HS-27A (cell line): ENCODE data around the gene CHSY1.

Experiments used
- DNase-seq: peaks from one replicate; pipeline ENCODE4 v3.0.0-alpha.2; 2012; ENCODE audit warnings: low read depth, missing footprints

Gene CHSY1

DNA sequence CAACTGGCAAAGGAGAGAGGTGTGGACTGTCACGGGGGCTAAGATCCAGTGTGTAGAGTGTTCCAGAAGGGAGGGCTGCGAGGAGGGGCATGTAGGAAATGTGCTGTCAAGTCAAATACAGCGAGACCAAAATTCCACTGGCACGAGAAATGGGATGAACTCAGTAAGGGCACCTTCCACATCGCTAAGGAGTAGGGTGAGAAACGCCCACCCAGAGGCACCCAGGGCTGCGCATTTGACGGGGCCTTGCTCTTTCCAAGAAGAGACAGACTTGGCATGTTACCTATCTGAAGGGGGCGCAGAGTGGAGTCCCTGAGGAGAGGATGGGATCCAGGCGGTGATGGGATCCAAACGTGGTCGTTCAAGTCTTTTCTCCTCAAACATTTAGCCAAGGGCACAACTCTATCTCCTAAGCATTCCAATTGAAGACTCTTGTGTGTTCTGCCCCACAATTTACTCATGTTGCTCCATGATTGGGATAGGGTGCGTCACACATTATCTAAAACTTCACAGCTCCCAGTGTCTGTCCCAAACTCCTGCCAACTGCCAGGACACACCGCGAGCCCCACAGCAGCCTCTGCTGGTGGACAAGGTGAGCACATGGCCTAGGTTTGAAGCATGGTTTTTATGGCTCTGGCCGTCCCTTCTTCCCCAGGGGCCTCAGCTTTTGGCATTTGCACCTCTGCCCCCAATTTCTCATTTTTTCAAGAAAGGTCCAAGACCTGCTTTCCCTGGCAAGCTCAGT lies 17.8 kb upstream of the CHSY1 start:
- DNase-seq: no peak

- no peak for DNase-seq
Observed at GRCh38 chr15:101267320-101268104, 15.7 kb upstream of the CHSY1 start.

DNA sequence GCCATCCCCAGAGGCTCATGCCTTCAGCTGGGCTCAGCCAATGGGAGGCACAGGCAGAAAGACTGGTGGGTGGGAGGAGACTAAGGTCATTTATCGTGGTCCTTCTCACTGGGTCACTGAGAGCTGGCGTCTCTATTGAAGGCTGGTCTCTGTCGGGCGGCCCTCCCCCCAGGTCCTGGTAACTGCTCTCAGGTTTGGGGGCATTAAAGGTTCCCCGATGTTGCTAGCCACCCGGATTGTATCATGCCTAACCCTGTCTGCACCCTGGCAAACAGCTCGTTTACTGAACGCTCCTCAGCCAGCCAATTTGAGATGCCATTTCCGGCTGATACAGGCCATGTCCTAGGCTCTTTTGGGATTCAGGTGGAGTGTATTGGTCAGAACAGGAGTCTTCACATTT lies 14.9 kb upstream of the CHSY1 start:
- no peak for DNase-seq

GRCh38 chr15:101266034-101266433 lies 14.2 kb upstream of the CHSY1 start:
- DNase-seq: no peak

GRCh38 chr15:101264911-101265641 lies 13.2 kb upstream of the CHSY1 start:
- no peak for DNase-seq

- DNase-seq: no peak
Observed at GRCh38 chr15:101264011-101264410, 12.2 kb upstream of the CHSY1 start.

DNA sequence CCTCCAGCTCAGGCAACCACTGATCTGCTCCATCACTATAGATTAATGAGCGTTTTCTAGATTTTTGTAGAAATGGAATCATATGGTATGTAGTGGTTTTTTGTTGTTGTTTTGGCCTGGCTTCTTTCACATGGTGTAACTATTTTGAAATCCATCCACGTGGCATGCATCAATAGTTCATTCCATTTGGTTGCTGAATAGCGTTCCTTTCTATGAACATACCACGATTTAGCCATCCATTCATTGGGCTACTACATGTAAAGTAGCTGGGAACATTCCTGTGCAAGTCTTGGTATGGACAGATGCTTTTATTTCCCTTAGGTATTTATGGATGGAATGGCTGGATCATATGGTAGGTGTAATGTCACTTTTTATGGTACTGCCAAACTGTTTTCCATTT lies 10.7 kb upstream of the CHSY1 start:
- DNase-seq: no peak

- peak; percentile 49 for DNase-seq
Observed at GRCh38 chr15:101258238-101259144, 6.6 kb upstream of the CHSY1 start.

GRCh38 chr15:101256757-101257156 lies 4.9 kb upstream of the CHSY1 start:
- DNase-seq: no peak

DNA sequence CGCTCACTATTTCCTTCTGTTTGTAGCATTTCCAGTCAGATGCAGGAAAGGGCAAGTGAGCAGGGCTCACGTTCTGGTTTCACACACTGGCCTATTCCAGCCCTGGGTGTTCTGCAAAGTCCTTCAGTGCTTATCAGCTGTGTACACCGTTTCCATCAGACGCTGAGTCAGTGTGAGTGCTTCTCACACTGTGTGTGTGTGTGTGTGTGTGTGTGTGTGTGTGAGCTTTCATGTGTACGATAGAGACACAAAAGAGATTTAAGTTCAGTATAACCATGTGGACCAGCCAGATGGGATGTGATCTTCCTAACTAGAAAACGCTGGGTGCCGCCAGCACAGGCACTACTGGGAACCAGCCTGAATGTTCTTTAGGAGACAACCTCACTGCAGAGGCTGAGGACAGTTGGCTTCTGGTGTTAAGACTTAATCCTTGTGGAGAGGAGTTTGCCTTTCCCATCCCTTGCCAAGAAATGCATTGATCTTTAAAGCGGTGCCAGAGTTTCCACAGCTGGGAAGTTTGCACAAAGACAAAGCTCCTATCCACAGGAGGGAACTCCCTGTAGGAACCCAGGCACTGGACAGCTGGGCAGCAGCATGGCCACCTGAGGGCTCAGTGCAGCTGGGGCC lies 3.9 kb upstream of the CHSY1 start:
- no peak for DNase-seq

- no peak for DNase-seq
Observed at GRCh38 chr15:101255051-101255395, 3.2 kb upstream of the CHSY1 start.

GRCh38 chr15:101254157-101255050 lies 2.6 kb upstream of the CHSY1 start:
- DNase-seq: no peak

GRCh38 chr15:101252836-101253235 lies 988 bp upstream of the CHSY1 start:
- DNase-seq: no peak

DNA sequence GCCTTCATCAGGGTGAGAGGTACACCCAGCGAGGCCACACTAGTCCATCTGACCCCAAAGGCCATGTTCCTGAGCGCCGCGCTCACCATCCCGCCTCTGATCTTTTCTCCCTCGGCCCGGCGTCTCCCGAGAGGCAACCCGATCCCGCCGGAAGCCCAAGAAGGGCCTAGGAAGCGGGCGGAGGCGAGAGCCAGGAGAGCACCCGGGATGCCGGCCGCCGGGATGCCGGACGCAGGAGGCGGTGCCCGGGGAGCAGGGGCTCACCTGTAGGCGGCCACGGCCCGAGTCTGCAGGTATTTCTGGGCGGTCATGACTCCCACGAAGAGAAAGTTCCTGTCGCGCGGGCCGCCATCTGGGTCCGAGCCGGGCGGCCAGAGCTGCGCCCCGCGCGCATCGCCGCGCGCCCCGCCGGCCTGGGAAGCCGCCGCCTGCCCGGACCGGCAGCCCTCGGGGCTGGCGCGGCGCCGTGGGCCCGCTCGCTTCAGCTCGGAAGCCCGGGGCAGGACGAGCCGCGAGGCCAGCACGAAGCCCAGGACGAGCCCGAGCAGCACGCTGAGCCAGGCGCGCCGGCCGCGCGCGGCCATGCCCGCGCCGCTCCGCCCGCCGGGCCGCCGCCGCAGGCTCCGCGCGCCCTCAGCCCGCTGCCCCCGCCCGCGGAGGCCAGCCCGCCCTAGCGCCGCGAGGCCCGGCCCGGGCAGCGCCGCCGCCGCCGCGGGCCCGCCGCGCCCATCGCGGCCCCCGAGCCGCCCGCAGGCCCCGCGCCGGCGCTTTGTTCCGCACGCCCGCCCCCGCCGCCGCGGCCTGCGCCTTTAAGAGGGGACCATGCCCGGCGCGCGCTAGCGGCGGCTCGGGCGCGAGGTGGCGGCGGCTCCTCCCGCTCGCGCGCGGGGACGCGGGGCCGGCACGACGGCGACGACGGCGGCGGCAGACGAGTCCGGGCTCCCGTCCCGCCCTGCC lies 697 bp downstream of the CHSY1 start:
- peak; percentile 17 for DNase-seq

- peak; percentile 24 for DNase-seq
Observed at GRCh38 chr15:101250341-101250831, 1.5 kb downstream of the CHSY1 start.

DNA sequence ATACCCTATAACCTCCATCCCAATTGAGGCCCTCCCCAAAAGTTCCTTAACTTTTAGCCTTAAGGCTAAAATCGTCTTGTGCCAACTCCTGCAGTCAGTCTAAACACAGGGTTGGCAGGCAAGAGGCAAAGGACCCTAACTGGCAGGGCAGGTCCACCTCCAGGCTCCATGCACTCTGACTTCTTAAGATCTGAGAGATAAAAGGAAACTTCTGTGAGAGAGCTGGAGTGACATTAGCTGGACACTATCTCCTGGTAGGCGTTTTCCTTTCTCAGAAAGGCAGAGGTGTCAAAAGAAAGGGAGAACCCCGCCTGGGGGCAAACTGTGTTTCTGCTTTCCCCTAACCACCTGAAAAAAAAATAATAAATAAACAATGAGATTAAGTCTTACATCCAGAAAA lies 3.6 kb downstream of the CHSY1 start:
- no peak for DNase-seq

GRCh38 chr15:101246824-101247745 lies 4.8 kb downstream of the CHSY1 start:
- no peak for DNase-seq

- no peak for DNase-seq
Observed at GRCh38 chr15:101246391-101246790, 5.5 kb downstream of the CHSY1 start.
